Epithelial cell of esophagus (primary cell): ENCODE measurements around the gene GPN2.
"Not testable (repeated sequence)": the region's sequence is repeated elsewhere in the genome, so short reads cannot be mapped to it uniquely, and the experiment has no call there.

Experiments used
- DNase-seq: peaks from one replicate; pipeline ENCODE4 v3.0.0; 2010; ENCODE audit warnings: low read depth
- H3K4me3 ChIP-seq: 2 replicates; pipeline ENCODE4 v1.5.1; 2011; ENCODE audit warnings: mild to moderate bottlenecking, low read length, control low read depth
- CTCF ChIP-seq: IDR thresholded peaks from 2 replicates; pipeline ENCODE4 v1.5.1; 2011; ENCODE audit warnings: low read depth, mild to moderate bottlenecking, low read length, control low read depth, inconsistent platforms; ENCODE audit not compliant: insufficient read depth; ENCODE audit errors: missing control alignments

GPN2 gene

GRCh38 chr1:26879793-26880192 is 10.3 kb downstream of the GPN2 start:
- H3K4me3 ChIP-seq, result no peak overlapping the region
- no peak for TF ChIP-seq CTCF
- no peak for DNase-seq

GRCh38 chr1:26877326-26877725 is 12.8 kb downstream of the GPN2 start:
- no peak overlapping the region for H3K4me3 ChIP-seq
- no peak for TF ChIP-seq CTCF
- DNase-seq, result no peak

GRCh38 chr1:26874896-26875295 is 15.2 kb downstream of the GPN2 start:
- H3K4me3 ChIP-seq, result no peak overlapping the region
- no peak for DNase-seq
- no peak for TF ChIP-seq CTCF

GRCh38 chr1:26873097-26873496 is 17.0 kb downstream of the GPN2 start:
- H3K4me3 ChIP-seq, DNase-seq: not testable (repeated sequence)

GRCh38 chr1:26864610-26865480 is 25.2 kb downstream of the GPN2 start:
- peak; percentile 96 for DNase-seq
- peak overlapping the region; percentile 99 for H3K4me3 ChIP-seq
- TF ChIP-seq CTCF, result no peak

- peak overlapping the region; percentile 99 for H3K4me3 ChIP-seq
- TF ChIP-seq CTCF, result no peak
- DNase-seq, result no peak
Observed at GRCh38 chr1:26863685-26864077, 26.4 kb downstream of the GPN2 start.

- peak; percentile 99 for DNase-seq
- peak within 1 kb of the TSS; percentile 99 for H3K4me3 ChIP-seq
Observed at GRCh38 chr1:26862781-26863684, 27.1 kb downstream of the GPN2 start, which contains the start of gene SFN. SFN (plus strand) TSS chr1:26863149; CDS start chr1:26863213, 64 bp downstream.

More at GRCh38 chr1:26862781-26863684, 27.1 kb downstream of the GPN2 start, which contains the start of gene SFN:
- TF ChIP-seq CTCF, result peak; percentile 95
